GM18520 (cell line): ENCODE data around the gene EFNB2.

ENCODE experiments used
- ATAC-seq: cut with Tn5 transposase; IDR thresholded peaks from one replicate; pipeline ENCODE4 v1.9.1; 2021; ENCODE audit not compliant: unreplicated experiment

Gene EFNB2

DNA sequence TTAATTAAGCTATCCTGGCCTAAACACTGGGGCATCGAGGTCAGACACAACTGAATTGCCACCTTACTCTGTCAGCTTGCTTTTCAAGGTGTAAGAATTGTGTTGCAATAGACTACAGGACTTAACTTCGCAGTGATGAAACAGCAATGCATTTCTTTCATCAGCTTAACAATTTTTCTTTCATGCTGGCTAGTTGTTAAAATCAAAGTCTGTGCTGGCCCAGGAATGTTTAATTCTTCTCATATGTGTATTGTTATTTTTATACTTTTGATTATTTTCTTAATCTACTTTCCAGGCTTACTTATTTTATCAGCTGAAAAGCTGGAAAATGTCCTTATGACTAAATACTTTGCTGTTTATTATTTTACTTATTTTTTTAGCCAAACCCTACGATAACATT, 79.7 kb downstream of the EFNB2 start:
- no peak for ATAC-seq

DNA sequence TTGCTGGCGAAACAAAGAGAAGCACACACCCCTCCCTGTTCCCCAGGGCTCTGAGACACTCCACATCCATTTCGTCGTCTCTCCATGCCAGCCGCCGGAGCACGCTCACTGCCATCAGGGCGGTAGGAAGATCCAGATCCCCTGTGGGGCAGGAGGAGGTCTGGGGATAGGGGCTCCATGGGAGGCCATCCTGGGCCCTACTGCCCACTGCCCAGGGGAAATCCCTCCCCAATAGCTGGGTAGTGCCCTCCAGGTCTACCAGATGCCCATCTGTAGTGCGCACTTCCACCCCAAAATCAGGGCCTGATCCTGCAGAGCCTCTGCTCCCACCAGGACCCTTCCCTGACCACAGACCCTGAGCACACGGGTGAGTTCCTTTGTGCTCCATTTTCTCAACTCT, 80.3 kb downstream of the EFNB2 start:
- ATAC-seq, result no peak

DNA sequence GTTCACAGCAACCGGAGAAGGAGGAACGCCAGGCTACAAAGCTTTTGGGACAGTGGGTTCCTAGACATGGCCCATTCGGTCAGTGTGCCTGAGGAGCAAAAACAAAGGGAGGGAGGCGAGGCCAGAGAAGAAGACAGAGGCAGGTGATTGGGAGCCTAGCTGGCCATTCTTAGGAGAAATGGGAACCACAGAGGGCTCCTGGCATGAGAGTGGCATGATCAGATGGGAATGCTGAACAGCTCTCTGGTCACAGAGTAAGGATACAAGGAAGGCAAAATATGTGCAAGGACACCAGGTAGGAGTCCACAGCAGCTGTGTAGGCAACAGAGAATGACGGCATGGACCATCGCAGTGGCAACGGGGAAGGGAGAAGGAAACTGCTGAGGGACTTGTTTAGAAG, 82.4 kb downstream of the EFNB2 start:
- no peak for ATAC-seq

DNA sequence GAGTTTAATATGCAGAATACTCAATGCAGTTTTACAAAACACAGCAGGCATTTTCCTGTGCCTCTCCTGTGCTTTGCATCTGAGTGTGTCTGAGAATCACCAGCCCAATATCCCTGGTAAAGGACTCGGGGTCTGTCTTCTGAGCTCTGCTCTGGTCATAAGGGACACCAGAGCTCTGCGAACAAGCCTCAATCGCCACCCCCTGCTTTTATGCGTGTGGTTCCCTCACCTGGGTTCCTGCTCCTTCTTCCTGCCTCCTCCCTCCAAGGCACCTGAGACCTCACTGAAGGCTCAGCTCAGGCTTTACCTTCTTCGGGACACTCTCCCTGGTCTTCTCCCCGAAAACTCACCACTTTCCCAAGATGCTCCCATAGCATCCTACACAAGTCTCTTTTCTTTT, 84.5 kb downstream of the EFNB2 start:
- ATAC-seq, result no peak

DNA sequence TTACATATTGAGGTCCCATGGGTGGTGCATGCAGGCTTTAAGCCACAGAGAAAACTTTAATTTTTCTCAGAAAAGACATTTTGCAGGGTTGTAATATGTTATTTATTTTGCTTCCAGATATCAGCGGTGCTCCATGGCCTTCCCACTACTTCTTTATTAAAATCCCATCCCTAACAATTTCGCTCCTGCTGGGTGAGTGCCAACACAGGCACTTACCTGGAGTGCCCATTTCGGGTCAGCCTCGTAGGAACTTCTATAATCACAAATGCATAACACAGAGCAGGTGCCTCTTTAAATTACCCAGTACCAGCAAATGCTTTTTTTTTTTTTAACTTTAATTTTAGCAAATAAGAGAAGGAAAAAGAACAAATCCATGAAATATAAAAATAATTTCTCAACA, 86.4 kb downstream of the EFNB2 start:
- ATAC-seq, result no peak

DNA sequence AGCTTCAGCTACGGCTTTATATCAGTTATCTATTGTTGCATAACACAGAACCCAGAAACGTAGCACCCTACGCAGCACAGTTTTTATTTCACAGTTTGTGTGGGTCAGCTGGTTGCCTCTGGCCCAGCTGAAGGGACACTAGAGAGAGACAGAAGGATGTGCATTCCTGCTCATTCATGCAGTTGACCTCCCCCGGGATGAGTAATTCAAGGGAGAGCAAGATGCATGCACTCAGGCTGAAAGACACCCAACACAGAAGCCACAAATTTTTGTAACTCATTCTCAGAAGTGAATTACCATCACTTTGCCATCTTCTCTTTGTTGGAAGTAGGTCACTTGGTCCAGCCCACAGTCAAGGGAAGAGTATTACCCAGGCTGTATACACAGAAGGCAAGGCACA, 89.5 kb downstream of the EFNB2 start:
- no peak for ATAC-seq

DNA sequence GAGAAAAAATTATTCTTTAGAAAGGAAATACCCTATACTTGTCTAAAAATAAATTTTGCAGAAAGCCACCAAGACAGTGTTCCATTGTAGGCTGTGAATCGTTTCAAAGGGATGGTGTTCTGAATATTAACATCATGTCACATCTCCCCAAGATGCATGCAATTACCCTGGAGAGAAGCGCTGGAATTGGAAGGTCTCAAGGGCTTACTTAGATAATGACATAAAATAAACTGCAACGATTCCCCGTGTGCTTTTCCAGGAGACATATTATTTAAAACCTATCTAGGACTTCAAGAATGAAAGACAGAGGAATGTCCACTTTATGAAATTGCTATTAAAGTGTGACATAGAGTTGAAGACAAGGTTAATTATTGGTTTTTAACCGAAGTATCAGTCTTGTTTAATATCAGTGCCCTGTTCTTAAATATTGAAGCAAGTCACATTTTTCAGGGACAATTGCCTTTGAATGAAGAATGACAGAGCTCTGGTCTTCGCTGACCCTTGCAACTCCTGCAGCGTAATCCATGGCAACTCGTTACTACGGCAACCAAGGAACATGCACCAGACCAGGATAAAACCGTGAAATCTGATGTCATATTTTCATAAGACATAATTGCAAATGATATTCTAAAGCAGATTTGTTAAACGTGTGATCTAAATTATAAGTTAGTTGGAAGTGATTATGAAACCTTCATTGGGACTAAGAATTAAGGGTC, 91.7 kb downstream of the EFNB2 start:
- no peak for ATAC-seq

DNA sequence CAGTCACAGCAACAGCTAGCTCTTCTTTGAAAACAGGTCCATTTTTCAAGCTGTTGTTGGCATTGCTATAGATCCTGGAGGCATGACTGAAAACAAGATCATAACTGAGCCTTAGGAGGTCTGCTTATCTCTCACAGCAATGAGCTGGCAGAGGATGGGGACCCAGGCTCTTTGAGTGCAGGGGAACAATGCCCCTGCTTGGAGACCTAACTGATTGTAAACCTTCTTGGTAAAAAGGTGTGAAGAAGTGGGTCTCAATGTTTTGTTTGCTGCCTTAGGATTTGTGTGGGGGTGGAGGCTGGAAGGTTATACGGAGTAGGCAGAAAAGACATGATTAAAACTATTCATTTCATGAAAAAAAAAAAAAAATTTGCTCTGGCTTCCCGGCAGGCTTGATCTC, 94.6 kb downstream of the EFNB2 start:
- no peak for ATAC-seq
